ENCODE measurements around the gene WNK2. TPM values are rescaled to one million over a fixed set of nuclear protein-coding genes. Genes with fewer than 3 reads are reported as not detected.

WNK2 gene
- total RNA-seq, 1 experiment from 2014 or later, result not detected

DNA sequence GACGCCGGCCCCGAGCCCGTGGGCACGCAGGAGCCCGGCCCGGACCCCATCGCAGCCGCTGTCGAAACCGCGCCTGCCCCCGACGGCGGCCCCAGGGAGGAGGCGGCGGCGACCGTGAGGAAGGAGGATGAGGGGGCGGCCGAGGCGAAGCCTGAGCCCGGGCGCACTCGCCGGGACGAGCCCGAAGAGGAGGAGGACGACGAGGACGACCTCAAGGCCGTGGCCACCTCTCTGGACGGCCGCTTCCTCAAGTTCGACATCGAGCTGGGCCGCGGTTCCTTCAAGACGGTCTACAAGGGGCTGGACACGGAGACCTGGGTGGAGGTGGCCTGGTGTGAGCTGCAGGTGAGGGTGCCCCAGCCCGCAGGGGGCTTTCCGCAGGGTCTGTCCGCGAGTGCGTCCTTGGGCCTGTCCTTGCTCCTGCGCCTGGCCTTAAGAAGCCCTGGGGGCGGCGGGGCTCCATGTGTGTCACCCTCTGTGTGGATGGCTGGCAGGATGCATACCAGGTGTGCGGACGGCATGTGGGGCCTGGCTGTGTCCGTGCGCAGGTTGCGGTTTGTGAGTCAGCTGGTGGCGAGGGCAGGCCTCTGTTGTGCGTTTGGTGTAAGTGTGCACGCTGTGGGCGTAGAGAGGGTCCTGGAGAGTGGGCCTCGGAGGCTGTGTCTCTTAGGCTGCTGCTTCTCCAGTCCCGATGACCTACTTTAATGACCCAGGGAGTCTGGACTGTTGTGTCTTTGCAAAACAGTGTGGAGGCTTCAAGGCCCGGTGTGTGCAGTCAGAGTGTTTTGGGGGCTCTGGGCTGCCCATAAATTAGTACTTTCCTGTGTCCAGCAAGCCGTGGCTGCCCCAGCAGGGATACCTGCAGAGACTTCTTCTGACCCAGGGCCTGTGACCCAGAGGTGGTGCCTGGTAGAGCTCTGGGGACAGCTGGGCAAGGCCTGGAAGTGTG lies 1.6 kb downstream of the WNK2 start:
- DNase-seq (ENCODE audit: low read depth), result no peak

DNA sequence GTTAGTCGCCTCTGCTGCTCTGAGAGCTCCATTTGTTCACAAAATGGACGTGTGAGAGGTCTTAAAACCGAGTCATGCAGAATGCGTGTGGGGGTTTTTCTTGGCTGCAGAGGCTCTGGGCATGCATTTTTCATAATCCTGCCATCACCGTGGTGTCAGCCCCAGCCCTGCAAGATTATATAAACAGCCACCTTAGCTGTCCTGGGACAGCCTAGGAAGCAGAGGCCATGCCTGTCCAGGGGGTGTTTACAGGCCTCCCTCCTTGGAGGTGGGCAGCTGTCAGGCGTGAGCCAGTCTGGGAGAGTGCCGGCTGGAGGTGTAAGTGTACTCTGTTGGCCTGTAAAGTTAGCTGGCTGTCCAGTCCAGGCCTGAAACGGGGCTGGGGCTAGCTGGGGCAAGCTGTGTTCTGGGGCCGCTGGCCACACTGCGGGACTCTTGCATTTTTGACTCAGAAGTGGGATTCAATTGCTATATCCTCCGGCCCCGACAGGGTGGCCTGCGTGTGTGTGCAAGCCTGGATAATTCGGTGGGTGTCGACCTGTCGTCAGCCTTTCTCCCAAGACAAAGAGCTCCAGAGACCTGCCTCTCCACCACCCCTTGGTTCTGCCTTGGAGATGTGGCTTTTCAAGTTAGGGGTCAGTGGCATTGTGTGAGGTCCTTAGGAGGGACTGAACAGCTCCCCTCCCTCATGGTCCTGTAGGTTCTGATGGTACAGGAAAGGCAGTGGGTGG lies 2.4 kb downstream of the WNK2 start:
- DNase-seq (ENCODE audit: low read depth), result no peak

DNA sequence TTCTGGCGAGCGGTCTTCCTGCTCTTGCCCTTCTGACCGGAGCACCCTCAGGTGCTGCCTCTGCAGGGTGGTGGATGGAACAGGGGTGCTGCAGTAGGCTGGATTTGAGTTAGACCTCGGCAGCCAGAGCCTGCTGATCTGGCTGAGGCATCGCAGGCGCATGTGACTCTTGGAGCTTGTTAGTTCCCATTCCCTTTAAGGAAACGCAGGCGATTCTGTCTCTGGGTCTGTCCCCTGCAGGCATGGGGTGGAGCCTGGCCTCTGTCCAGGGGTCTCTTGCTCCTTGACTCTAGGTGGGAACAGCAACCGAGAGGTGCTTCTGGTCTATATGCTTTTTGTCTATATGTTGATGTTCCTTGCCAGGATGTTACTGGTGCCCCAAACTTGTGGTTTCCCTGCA lies 3.1 kb downstream of the WNK2 start:
- no peak for DNase-seq (ENCODE audit: low read depth)

DNA sequence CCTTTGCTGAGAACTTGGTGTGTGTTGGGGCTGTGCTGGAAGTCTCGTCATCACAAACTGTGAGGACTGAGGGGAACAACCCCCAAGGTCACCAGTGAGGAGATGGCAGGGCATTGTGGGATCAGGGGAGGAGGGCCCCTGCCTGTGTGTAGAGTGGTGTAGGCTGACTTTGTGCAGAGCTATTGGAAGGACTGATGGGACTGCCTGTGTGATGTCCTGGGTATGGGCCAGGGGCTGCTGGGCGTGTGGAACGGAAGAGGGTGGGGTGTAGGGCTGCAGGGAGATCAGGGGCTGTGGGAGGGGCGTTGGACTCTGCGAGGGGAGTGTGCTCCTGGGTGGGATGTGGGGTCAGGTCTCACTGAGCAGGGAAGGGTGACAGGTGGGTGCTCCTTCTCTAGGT lies 3.6 kb downstream of the WNK2 start:
- no peak for DNase-seq (ENCODE audit: low read depth)

DNA sequence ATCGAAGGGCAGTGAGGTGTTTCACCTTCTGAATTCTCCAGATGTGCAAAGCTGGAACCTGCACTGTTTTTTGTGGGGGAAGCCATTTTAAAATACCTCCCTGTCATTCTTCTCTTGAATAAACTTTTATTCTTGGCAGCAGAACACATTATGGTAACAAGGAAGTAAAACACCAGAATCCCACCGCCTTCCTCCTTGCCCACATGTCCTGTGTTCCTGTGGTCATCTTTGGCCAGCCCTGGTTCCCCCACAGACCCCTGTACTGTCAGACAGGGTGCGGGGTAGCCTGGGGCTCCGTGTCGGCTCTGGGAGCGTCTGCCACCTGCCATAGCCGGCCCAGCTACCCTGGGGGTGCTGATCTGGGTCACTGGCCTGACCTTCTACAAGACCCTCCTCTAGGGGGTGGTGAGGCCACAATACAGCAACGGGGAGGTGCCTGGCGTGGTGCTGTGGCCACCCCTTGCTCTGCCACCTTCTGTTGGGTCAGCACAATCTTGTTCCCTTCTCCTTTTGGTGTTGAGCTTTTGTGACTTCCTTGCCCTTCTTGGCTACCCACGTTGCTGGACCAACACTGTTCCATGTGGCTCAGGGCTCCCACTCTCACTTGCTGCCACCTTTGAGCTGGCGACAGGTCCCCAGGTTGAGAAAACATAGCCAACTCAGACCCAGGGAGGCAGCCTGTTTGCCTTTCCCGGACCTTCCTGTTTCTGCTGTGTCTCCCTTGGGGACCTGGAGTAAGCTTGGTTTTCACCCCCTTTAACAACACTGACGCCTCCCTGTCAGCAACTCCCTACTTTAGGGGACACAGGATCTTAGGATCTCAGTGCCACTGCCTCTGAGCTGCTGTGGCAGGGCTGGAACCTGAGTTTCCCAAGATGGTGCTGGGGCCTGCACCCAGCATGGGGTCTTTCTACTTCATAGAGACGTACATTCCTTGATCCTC lies 4.8 kb downstream of the WNK2 start:
- DNase-seq (ENCODE audit: low read depth), result no peak

DNA sequence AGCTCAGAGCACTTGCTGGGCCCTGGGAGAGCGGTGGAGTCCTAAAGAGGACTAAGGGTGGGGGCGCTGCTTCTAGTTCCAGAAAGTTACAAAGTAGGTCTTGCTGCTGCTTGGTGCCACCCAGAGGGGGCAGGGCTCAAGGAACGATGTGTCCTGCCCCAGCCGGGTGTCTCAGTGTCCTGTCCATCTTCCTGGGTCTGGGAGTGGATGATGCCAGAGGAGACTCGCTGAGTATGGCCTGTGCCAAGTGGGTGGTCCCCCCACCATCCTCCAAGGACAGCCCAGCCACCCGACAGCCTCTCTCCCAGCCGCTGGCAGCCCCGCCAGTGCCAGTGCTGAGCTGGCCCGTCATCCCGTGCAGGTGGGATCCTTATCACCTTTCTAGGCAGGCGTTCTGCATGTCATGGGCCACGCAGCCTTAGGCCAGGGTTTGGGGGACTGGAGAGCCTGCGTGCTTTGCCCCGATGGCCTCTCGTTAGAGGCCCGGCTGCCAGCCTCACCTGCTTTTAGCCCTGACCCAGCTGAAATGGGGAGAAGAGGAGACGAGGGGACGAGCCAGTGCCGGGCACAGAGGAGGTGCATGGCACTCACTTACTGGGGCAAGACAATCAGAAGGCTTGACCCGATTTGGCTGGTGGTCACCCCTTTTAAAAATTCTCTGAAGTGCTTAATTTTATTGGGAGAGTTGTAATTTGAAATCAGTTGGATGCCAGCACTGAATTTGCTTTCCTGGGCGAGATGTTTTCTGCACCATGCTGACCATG lies 5.6 kb downstream of the WNK2 start:
- no peak for DNase-seq (ENCODE audit: low read depth)

DNA sequence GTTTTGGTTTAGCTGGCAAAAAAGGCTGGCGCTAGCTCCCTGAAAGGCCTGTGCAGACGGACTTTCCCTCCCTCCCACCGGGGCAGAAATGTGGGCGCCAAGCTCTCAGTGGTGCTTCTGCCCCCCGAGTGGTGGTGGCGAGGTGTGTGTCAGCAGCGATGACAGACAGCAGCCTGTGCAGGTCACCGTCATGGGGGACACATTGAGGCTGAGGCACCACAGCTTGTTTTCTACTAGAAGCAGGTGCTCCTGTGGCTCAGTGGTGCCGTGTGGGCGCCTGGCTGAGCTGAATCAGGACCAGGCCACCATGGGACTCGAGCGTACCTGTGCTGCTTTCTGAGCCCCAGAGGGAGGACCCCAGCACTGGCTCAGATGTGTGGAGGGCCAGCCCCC lies 6.2 kb downstream of the WNK2 start:
- DNase-seq (ENCODE audit: low read depth), result no peak

DNA sequence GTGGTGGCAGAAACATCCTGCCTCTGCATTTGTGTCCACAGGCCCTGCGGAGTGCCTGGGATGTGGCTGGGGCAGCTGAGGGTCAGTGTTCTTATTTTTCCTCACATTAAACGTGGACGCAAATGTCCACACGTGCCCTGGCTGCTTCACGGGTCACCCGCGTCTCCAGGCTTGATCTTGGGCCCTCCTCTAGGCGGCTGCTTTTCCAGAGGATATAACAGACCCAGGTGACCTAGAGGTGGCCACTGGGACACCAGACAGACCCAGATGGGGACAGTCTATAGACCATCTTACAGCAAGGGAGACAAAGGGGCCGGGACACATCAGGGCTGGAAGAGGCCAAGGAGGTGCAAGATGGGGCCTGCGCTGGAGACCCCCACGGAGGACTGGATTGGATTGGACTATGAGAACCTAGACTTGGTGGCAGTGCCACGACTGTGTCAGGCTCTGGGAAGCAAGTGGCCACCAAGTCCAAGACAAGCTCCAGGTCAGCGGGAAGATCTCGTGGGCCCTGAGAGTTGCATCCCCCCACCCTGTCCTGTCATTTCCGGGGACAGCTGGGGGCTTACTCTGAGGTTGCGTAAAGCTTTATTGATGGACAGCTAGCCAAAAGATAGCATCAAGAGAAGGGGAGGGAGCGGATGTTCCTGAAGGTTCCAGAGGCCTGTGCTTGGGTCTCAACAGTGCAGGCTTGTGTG lies 6.9 kb downstream of the WNK2 start:
- no peak for DNase-seq (ENCODE audit: low read depth)

DNA sequence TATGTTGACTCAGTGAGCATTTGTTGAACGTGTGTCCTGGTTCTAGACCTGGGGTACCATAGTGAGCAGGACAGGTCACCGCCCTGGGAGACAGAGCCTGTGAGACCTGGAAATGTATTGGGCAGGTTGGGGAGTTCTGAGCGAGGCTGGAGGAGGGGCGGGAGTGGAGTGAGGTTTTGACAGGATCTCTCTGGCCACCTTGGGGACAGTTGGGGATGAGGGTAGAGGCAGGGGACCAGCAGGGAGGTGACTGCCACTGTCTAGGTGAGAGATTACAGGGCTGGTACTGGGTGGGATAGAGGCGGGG lies 7.4 kb downstream of the WNK2 start:
- no peak for DNase-seq (ENCODE audit: low read depth)

DNA sequence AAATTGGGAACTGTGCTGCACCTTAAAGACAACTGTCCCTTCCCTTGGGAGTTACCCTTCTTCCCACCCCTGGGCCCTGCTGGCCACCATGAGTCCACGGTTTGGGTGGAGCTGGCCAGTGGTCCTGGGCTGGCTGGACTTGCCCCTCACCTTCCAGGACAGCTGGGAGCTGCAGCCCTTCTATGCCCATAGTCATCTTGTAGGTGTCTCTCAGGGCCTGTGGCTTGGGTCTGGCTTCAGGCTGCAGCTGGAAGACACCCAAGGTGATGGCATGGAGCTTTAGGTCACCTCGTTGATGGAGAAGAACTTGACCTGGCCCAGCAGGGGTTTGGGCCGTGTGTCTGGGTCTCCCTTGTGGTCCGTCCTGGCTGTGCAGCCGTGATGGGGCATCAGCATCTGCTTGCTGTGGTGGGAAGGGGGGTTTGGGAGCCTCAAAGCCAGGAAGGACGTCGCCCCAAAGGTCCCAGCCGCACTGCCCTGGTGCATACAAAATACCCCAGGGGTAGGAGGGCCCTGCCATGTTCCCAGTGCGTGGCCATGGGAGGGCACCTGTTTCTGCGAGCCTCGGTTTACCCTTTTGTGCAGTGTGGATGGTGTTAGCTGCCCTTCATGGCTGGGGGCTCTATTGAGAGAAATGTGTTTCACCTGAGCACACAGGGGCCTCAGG lies 8.9 kb downstream of the WNK2 start:
- no peak for DNase-seq (ENCODE audit: low read depth)

DNA sequence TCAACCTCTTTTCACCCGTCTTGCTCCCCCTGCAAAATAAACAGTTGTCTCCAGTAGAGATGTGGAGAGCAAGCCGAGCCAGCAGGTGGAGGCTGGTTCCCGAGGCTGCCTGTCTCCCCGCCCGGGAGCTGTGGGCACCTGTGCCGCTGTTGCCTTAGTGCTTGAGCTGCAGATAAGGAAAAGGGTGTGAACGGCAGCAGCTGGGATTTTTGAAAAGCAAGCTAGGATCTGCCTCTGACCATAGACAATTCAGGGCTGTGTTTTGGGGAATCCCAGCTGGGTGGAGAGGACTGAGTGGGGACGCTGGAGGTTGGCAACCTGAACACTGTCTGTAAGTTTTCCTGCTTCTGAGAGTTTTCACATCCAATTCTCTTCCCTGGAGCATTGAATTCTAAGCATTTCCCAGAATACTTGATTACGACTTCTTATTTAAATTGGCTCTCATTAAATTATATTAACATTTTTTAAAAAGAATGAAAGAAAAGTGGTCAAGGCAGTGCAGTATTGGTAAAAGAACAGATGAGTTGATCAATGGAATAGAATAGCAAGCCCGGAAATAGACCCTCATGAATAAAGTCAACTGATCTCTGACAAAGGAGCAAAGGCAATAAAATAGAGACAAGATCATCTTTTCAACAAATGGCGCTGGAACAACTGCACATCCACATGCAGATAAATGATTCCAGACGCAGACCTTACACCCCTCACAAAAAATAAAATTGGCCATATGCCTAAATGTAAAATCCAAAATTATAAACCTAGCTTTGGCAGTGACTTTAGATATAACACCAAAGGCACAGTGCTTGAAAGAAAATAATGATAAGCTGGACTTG lies 9.7 kb downstream of the WNK2 start:
- no peak for DNase-seq (ENCODE audit: low read depth)

DNA sequence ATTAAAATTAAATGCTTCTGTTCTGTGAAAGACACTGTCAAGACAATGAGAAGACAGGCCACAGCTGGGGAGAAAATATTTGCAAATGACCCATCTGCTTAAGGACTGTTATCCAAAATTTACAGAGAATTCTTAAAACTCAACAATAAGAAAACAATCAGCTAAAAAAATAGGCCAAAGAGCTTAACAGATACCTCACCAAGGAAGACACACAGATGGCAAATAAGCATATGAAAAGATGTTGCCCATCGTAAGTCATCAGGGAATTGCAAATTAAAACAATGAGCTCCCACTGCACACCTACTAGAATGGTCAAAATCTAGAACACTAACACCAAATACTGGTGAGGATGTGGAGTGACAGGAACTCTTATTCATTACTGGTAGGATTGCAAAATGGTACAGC lies 10.3 kb downstream of the WNK2 start:
- no peak for DNase-seq (ENCODE audit: low read depth)

DNA sequence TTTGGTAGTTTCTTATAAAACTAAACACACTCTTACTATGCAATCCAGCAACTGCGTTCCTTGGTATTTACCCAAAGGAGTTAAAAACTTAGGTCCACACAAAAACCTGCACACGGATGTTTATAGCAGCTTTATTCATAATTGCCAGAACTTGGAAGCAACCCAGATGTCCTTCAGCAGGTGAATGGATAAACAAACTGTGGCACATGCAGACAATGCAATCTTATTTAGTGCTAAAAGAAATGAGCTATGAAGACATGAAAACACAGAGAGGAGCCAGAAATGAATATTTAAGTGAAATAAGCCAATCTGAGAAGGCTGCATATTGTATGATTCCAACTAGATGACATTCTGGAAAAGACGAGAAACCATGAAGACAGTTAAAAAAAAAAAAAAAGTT lies 10.7 kb downstream of the WNK2 start:
- DNase-seq (ENCODE audit: low read depth), result no peak

DNA sequence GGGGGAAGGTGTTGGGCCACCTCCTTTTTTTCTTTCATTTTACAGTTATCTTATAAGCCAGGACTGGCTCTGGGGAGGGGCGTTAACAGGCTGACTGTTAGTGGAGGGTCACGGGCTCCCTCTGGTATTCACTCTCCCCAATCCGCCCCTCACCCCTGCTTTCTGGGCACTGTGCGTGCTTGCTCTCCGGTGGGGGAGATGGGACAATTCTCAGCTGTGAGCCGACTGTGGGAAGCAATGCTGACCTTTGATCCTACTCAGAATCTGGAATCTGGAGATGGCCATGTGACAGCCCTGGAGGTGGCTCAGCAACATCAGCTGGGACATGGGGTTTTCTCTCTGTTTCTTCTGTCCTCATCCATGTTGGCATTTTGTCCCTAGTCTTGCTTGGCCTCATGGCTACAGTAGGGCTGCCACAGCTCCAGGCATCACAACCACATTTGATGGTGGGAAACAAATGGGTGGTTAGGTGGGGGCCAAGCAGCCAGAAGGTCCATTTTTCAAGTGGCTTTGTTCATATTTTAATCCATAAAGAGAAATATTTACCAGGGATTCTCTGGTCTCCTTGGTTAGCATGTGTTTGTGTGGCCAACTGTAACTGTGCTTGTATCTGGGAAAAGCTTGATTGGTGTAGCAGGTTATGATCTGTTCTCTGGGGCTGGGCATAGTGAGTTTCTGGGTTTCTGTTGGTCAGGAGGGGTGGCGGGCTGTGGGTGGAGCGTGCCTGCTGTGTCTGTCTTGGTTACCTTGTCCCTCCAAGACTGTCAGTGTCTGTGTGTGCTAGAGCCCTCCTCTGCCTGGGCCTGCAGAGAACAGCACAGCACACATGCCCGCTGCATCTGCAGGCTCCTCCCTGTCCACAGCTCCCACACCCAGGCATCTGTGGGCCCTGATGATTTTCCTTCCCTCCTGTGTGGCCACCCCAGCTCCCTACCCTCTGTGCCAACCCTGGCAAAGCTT lies 12.4 kb downstream of the WNK2 start:
- DNase-seq (ENCODE audit: low read depth), result no peak

DNA sequence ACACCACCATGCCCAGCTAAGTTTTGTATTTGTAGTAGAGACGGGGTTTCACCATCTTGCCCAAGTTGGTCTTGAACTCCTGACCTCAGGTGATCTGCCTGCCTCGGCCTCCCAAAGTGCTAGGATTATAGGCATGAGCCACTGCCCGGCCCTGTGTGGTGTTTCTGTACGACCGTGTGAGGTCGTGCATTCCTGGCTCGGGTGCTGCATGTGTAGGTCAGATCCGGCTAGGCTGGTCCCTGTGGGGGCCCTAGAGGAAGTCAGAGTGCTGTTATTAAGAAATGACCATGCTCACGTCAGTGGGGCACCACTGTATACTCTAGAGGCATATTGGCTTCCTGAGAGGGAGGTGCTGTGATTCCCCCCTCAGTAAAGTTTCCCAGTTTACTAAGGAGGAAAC lies 13.7 kb downstream of the WNK2 start:
- no peak for DNase-seq (ENCODE audit: low read depth)

DNA sequence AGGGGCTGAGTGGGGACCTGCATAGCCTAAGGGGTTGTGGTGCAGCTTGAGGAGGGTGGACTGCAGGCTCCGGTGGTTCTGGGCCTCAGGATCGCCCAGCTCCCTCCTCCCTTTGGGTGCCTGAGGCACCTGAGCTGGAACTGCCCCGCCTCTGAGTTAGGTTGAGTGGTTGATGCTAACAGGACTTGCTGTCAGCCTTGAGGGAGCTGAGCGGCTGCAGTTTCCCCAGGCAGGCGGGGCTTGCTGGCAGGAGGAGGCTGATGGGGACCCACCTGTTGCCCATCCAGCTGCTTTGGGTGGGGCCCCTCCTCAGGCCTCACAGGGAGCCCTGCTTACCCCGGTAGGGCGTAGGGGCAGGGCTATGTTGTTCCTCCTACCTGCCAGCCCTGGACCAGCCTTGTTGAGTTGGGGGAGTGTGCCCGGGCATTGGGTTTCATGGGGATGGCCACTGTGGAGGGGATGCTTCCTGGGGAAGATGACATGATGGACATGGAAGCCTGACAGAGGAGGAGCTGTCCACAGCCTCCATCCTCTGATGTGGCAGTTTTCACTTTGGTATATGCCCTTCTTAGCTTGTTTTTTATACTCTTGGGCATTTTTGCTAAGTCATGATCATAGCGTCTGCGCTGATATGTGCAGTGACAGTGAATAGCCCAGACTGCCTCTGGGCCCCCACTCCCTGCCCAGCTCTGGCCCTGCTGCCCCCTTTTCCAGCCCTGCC lies 14.3 kb downstream of the WNK2 start:
- no peak for DNase-seq (ENCODE audit: low read depth)
